HepG2 (cell line): ENCODE results near the gene ZNF324B. TPM values are rescaled to one million over a fixed set of nuclear protein-coding genes. Genes with fewer than 3 reads are reported as not detected.
A peak's percentile ranks its signal among the peaks of the same experiment; 100 is the strongest.

Experiments
- CAMTA2 ChIP-seq: sonication (generic); formaldehyde crosslinking; IDR thresholded peaks from 2 replicates; pipeline ENCODE4 v1.4.0; 2020; ENCODE audit warnings: mild to moderate bottlenecking, missing genetic modification reagents, borderline replicate concordance
- FOXK1 ChIP-seq: sonication (generic); formaldehyde crosslinking; IDR thresholded peaks from 2 replicates; pipeline ENCODE4 v1.4.0; 2020; ENCODE audit warnings: low read depth, missing genetic modification reagents, borderline replicate concordance
- HOXD1 ChIP-seq: sonication (generic); formaldehyde crosslinking; IDR thresholded peaks from 2 replicates; pipeline ENCODE4 v1.5.0; 2020; ENCODE audit warnings: missing genetic modification reagents
- IKZF4 ChIP-seq: sonication (generic); formaldehyde crosslinking; IDR thresholded peaks from 2 replicates; pipeline ENCODE4 v1.5.1; 2020; ENCODE audit warnings: borderline replicate concordance, mild to moderate bottlenecking, low read depth, missing genetic modification reagents; ENCODE audit errors: not compliant biosample characterization
- ISX ChIP-seq: sonication (generic); formaldehyde crosslinking; conservative IDR thresholded peaks from 2 replicates; pipeline ENCODE4 v1.5.0; 2020; ENCODE audit warnings: missing genetic modification reagents
- LRRFIP1 ChIP-seq: sonication (generic); formaldehyde crosslinking; conservative IDR thresholded peaks from 2 replicates; pipeline ENCODE4 v1.4.0; 2020; ENCODE audit warnings: missing genetic modification reagents
- TBX2 ChIP-seq: sonication (generic); formaldehyde crosslinking; IDR thresholded peaks from 2 replicates; pipeline ENCODE4 v1.5.0; 2020; ENCODE audit warnings: missing genetic modification reagents, mild to moderate bottlenecking, borderline replicate concordance
- ZC3H4 ChIP-seq: sonication (generic); formaldehyde crosslinking; IDR thresholded peaks from 2 replicates; pipeline ENCODE4 v1.4.0; 2020; ENCODE audit warnings: missing genetic modification reagents, borderline replicate concordance
- ZNF281 ChIP-seq: sonication (generic); formaldehyde crosslinking; IDR thresholded peaks from 2 replicates; pipeline ENCODE4 v1.4.0; 2020; ENCODE audit warnings: missing genetic modification reagents, borderline replicate concordance
- ZNF331 ChIP-seq: sonication (generic); formaldehyde crosslinking; IDR thresholded peaks from 2 replicates; pipeline ENCODE4 v1.4.0; 2020; ENCODE audit warnings: missing genetic modification reagents
- ZNF407 ChIP-seq: sonication (generic); formaldehyde crosslinking; IDR thresholded peaks from one replicate; pipeline ENCODE4 v1.5.1; 2020; ENCODE audit warnings: mild to moderate bottlenecking, missing genetic modification reagents; ENCODE audit errors: not compliant biosample characterization
- ZNF546 ChIP-seq: sonication (generic); formaldehyde crosslinking; conservative IDR thresholded peaks from 2 replicates; pipeline ENCODE4 v1.8.1; 2023; ENCODE audit warnings: mild to moderate bottlenecking, missing genetic modification reagents
- ZNF547 ChIP-seq: sonication (generic); formaldehyde crosslinking; IDR thresholded peaks from 2 replicates; pipeline ENCODE4 v1.5.1; 2020; ENCODE audit warnings: mild to moderate bottlenecking, missing genetic modification reagents
- ZNF564 ChIP-seq: sonication (generic); formaldehyde crosslinking; IDR thresholded peaks from 2 replicates; pipeline ENCODE4 v1.8.1; 2023; ENCODE audit warnings: mild to moderate bottlenecking, missing genetic modification reagents
- polyA plus RNA-seq, 8 experiments: library from polyadenylated mRNA; depleted of rRNA in 3 of 8; stranded (reverse) in 7 of 8; unstranded in 1 of 8; fragments of >200 nt; fragmentation: Illumina TruSeq in 4 of 8; extraction: Trizol in 4 of 8; gene quantifications; 2 replicates each; pipeline versions ENCODE4 v1.2.1 to v1.2.3, GENCODE V29; 2011 to 2016; ENCODE audit warnings: low read depth in 4 of 8, missing spikeins in 1 of 8, mixed read lengths in 1 of 8; ENCODE audit not compliant: insufficient read depth in 1 of 8
- total RNA-seq, 5 experiments: library from RNA; depleted of rRNA; stranded (reverse); fragments of >200 nt; fragmentation: Illumina TruSeq; extraction: Trizol; gene quantifications; 2 replicates each; pipeline ENCODE4 v1.2.3, GENCODE V29; 2016; ENCODE audit warnings: low read depth in 1 of 5

The ZNF324B gene
- total and polyA plus RNA-seq, 2 of the 13 experiments (the other 11 are each of a cell fraction or from before 2014, with no cell fraction given): 0.53 to 3.0 TPM

GRCh38 chr19:58451358-58452101 is at the start of gene ZNF324B (continued):
- no peak for TF ChIP-seq ZNF407 (CRISPR knock-in tag)
- no peak for TF ChIP-seq ZNF281 (CRISPR knock-in tag)
- no peak for TF ChIP-seq LRRFIP1 (CRISPR knock-in tag)
- no peak for TF ChIP-seq IKZF4
- peak; percentile 75; the same call in 1 of the 2 replicates for TF ChIP-seq FOXK1 (CRISPR knock-in tag)
- TF ChIP-seq ZNF564 (CRISPR knock-in tag): no peak
- TF ChIP-seq HOXD1: no peak
- TF ChIP-seq ISX (CRISPR knock-in tag): no peak
- no peak for TF ChIP-seq CAMTA2 (CRISPR knock-in tag)
- peak; percentile 35; the same call in 1 of the 2 replicates for TF ChIP-seq ZNF547 (CRISPR knock-in tag)
- no peak for TF ChIP-seq ZNF546
- no peak for TF ChIP-seq ZC3H4 (CRISPR knock-in tag)
- TF ChIP-seq TBX2: 0 out of 2 replicates have a peak, but pooled peaks have one; percentile 41
- no peak; the same call in 1 of the 2 replicates for TF ChIP-seq ZNF331 (CRISPR knock-in tag)
